Fibroblast of the aortic adventitia (primary cell): ENCODE results near the gene MRPS5. TPM values are rescaled to one million over a fixed set of nuclear protein-coding genes. Genes with fewer than 3 reads are reported as not detected.
"Not testable (repeated sequence)": the region's sequence is repeated elsewhere in the genome, so short reads cannot be mapped to it uniquely, and the experiment has no call there.

Experiments
- DNase-seq: peaks from one replicate; pipeline ENCODE4 v3.0.0-alpha.2; 2010; ENCODE audit warnings: low read depth
- H3K4me3 ChIP-seq: 2 replicates; pipeline ENCODE4 v1.5.1; 2011; ENCODE audit warnings: low read depth, mild to moderate bottlenecking, control low read depth, low read length, moderate library complexity
- CTCF ChIP-seq: IDR thresholded peaks from 2 replicates; pipeline ENCODE4 v1.5.1; 2011; ENCODE audit warnings: mild to moderate bottlenecking, low read length, control low read depth, inconsistent platforms; ENCODE audit not compliant: insufficient read depth
- total RNA-seq: library from RNA; depleted of rRNA; stranded (reverse); fragments of >200 nt; gene quantifications from 2 replicates; pipeline ENCODE4 v1.2.3, GENCODE V29; 2012; ENCODE audit warnings: low replicate concordance

MRPS5 gene
- total RNA-seq, 1 donor, result 30.4 TPM

GRCh38 chr2:95041824-95042442, 79.7 kb downstream of the MRPS5 start:
- DNase-seq, result no peak
- no peak for TF ChIP-seq CTCF

GRCh38 chr2:95041060-95041823, 80.4 kb downstream of the MRPS5 start:
- no peak for TF ChIP-seq CTCF
- H3K4me3 ChIP-seq, result no peak overlapping the region
- no peak for DNase-seq

More at GRCh38 chr2:95041824-95042442, 79.7 kb downstream of the MRPS5 start:
- no peak overlapping the region for H3K4me3 ChIP-seq

- no peak for TF ChIP-seq CTCF
- DNase-seq, result no peak
- H3K4me3 ChIP-seq, result no peak overlapping the region
Observed at GRCh38 chr2:95040426-95040825, 81.2 kb downstream of the MRPS5 start.

- no peak overlapping the region for H3K4me3 ChIP-seq
- no peak for TF ChIP-seq CTCF
- DNase-seq, result no peak
Observed at GRCh38 chr2:95039978-95040377, 81.6 kb downstream of the MRPS5 start.

- DNase-seq, result no peak
- TF ChIP-seq CTCF, result no peak
- no peak overlapping the region for H3K4me3 ChIP-seq
Observed at GRCh38 chr2:95039363-95039762, 82.2 kb downstream of the MRPS5 start.

- DNase-seq, result no peak
- H3K4me3 ChIP-seq, result no peak overlapping the region
- no peak for TF ChIP-seq CTCF
Observed at GRCh38 chr2:95038635-95039298, 82.8 kb downstream of the MRPS5 start.

GRCh38 chr2:95037841-95038585, 83.6 kb downstream of the MRPS5 start:
- not testable (repeated sequence) for DNase-seq, H3K4me3 ChIP-seq
